Neural progenitor cell (in vitro differentiated cells): ENCODE data around the gene ZNF512. TPM values are rescaled to one million over a fixed set of nuclear protein-coding genes. Genes with fewer than 3 reads are reported as not detected.
"Not testable (repeated sequence)": the region's sequence is repeated elsewhere in the genome, so short reads cannot be mapped to it uniquely, and the experiment has no call there.

Source experiments
- DNase-seq: peaks from one replicate; pipeline ENCODE4 v3.0.0-alpha.2; 2016; ENCODE audit warnings: low spot score
- H2AFZ ChIP-seq: fragments of 200-600 bp; sonication (generic); replicated peaks from 2 replicates; pipeline ENCODE4 v1.6.1; 2016; ENCODE audit warnings: antibody characterized with exemption
- H3F3A ChIP-seq: fragments of 200-600 bp; sonication (generic); 2 replicates; pipeline ENCODE4 v1.6.1; 2016; ENCODE audit warnings: antibody characterized with exemption, low read depth
- H3K27ac ChIP-seq: fragments of 200-600 bp; sonication (generic); 2 replicates; pipeline ENCODE4 v1.5.1; 2016; ENCODE audit warnings: mild to moderate bottlenecking
- H3K27me3 ChIP-seq: fragments of 200-600 bp; sonication (generic); 2 replicates; pipeline ENCODE4 v1.6.1; 2016; ENCODE audit warnings: mild to moderate bottlenecking, moderate library complexity
- H3K36me3 ChIP-seq: fragments of 200-600 bp; sonication (generic); 2 replicates; pipeline ENCODE4 v1.5.1; 2016
- H3K4me1 ChIP-seq: fragments of 200-600 bp; sonication (generic); 2 replicates; pipeline ENCODE4 v1.6.1; 2016; ENCODE audit warnings: mixed run types
- H3K4me2 ChIP-seq: fragments of 200-600 bp; sonication (generic); 2 replicates; pipeline ENCODE4 v1.6.1; 2016
- H3K4me3 ChIP-seq: fragments of 200-600 bp; sonication (generic); 2 replicates; pipeline ENCODE4 v1.5.1; 2016
- H3K79me2 ChIP-seq: fragments of 200-600 bp; sonication (generic); 2 replicates; pipeline ENCODE4 v1.6.1; 2016; ENCODE audit warnings: low read depth
- H3K9ac ChIP-seq: fragments of 200-600 bp; sonication (generic); 2 replicates; pipeline ENCODE4 v1.6.1; 2016
- H3K9me3 ChIP-seq: fragments of 200-600 bp; sonication (generic); 2 replicates; pipeline ENCODE4 v1.5.1; 2016; ENCODE audit warnings: low read depth
- H4K20me1 ChIP-seq: fragments of 200-600 bp; sonication (generic); 2 replicates; pipeline ENCODE4 v1.6.1; 2016; ENCODE audit warnings: low read depth
- H3K27ac Mint-ChIP-seq: 3 replicates; pipeline ENCODE4 v1.8.0; 2021; ENCODE audit warnings: mixed read lengths
- H3K27me3 Mint-ChIP-seq: 2 replicates; pipeline ENCODE4 v1.8.0; 2022; ENCODE audit warnings: low read depth, mild to moderate bottlenecking, inconsistent platforms, moderate library complexity, mixed read lengths; ENCODE audit not compliant: insufficient read depth
- H3K36me3 Mint-ChIP-seq: 3 replicates; pipeline ENCODE4 v1.8.0; 2021; ENCODE audit warnings: mixed read lengths
- H3K4me1 Mint-ChIP-seq: 3 replicates; pipeline ENCODE4 v1.8.0; 2021; ENCODE audit warnings: mixed read lengths
- H3K4me3 Mint-ChIP-seq: 3 replicates; pipeline ENCODE4 v1.8.0; 2021; ENCODE audit warnings: mild to moderate bottlenecking, moderate library complexity, mixed read lengths
- H3K9me3 Mint-ChIP-seq: 3 replicates; pipeline ENCODE4 v1.8.0; 2020; ENCODE audit warnings: mixed read lengths
- EZH2 ChIP-seq: fragments of 200-600 bp; sonication (generic); IDR thresholded peaks from 2 replicates; pipeline ENCODE4 v1.6.1; 2017; ENCODE audit warnings: antibody characterized with exemption, mild to moderate bottlenecking, moderate library complexity
- EZH2phosphoT487 ChIP-seq: fragments of 200-600 bp; sonication (generic); IDR thresholded peaks from 2 replicates; pipeline ENCODE4 v1.6.1; 2017; ENCODE audit warnings: antibody characterized with exemption
- total RNA-seq: library from RNA; depleted of rRNA; stranded (reverse); fragments of >200 nt; gene quantifications from 2 replicates; pipeline ENCODE4 v1.2.3, GENCODE V29; 2015; ENCODE audit warnings: low replicate concordance
- TF ChIP-seq, protein P1 (sequence below): fragments of 200-600 bp; sonication (generic); IDR thresholded peaks from 2 replicates; pipeline ENCODE4 v1.5.1; 2017; ENCODE audit warnings: antibody characterized with exemption, mild to moderate bottlenecking

Gene ZNF512
- total RNA-seq, 1 donor from 2014 or later: 106 TPM

DNA sequence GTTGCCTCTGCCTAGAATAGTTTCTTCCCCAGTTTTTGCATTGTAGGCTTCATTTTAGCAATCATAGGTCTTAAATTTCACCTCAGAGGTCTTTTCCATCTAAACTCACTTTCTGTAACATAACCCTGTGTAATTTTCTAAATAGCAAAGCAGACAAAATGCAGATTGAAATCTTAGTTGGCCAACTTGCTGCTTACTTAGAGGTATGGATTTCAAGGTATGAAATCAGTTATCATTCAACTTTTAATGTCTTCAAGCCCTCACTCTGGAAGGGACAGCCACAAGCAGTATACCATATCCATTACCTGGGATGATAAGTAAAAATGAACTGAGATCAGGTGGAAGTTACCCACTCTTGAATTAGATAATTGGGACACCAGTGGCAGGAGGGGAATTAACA lies 42.1 kb downstream of the ZNF512 start:
- Mint-ChIP-seq H3K4me1 (peaks cover 9% of the 10 kb centered on the region), H3K4me3 (no peak overlapping the region), H3K27ac (no peak overlapping the region)

DNA sequence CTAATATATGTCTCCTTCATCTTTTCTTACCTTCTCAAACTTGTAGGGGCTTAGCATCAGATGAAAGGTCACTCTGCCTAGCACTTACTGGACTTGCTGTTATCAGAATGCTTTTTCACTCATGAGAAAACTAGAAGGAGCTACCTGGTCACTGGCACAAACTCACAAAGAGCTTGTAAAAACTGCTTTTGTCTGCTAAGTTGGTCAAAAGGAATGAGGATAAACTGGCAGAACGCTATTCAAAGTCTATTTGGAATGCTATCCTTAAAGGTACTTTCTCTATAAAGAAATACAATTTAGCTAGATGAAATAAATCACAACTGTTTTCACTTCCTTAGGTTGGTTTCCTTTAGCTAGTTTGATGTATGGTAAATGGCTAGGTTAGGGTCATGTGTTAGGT lies 43.5 kb downstream of the ZNF512 start:
- H3K4me1 Mint-ChIP-seq, H3F3A ChIP-seq, H2AFZ ChIP-seq, H3K9ac ChIP-seq, H3K9me3 Mint-ChIP-seq, H3K27me3 ChIP-seq, H3K9me3 ChIP-seq, H3K4me2 ChIP-seq, H3K27ac Mint-ChIP-seq, H3K4me1 ChIP-seq, H4K20me1 ChIP-seq, DNase-seq, H3K36me3 ChIP-seq, H3K4me3 Mint-ChIP-seq, H3K27me3 Mint-ChIP-seq, H3K27ac ChIP-seq, H3K4me3 ChIP-seq: not testable (repeated sequence)
- peaks cover 11% of the 10 kb centered on the region for H3K36me3 Mint-ChIP-seq
- peaks cover 10% of the 10 kb centered on the region for H3K79me2 ChIP-seq

More for the DNA sequence above, 42.1 kb downstream of the ZNF512 start:
- no peak overlapping the region for H2AFZ ChIP-seq
- peaks cover 10% of the 10 kb centered on the region for H3F3A ChIP-seq
- peaks cover 8% of the 10 kb centered on the region for H3K79me2 ChIP-seq
- no peaks in the 10 kb centered on the region for H3K27me3 Mint-ChIP-seq
- H3K4me3 ChIP-seq: no peak overlapping the region
- DNase-seq: no peak
- no peaks in the 10 kb centered on the region for H3K9me3 ChIP-seq
- no peaks in the 10 kb centered on the region for H3K4me1 ChIP-seq
- no peak overlapping the region for H3K4me2 ChIP-seq
- no peaks in the 10 kb centered on the region for H4K20me1 ChIP-seq
- no peaks in the 10 kb centered on the region for H3K9me3 Mint-ChIP-seq
- no peak overlapping the region for H3K9ac ChIP-seq
- no peak for TF ChIP-seq EZH2
- no peak for TF ChIP-seq EZH2phosphoT487
- TF ChIP-seq, protein P1, sequence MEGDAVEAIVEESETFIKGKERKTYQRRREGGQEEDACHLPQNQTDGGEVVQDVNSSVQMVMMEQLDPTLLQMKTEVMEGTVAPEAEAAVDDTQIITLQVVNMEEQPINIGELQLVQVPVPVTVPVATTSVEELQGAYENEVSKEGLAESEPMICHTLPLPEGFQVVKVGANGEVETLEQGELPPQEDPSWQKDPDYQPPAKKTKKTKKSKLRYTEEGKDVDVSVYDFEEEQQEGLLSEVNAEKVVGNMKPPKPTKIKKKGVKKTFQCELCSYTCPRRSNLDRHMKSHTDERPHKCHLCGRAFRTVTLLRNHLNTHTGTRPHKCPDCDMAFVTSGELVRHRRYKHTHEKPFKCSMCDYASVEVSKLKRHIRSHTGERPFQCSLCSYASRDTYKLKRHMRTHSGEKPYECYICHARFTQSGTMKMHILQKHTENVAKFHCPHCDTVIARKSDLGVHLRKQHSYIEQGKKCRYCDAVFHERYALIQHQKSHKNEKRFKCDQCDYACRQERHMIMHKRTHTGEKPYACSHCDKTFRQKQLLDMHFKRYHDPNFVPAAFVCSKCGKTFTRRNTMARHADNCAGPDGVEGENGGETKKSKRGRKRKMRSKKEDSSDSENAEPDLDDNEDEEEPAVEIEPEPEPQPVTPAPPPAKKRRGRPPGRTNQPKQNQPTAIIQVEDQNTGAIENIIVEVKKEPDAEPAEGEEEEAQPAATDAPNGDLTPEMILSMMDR: no peak
- no peaks in the 10 kb centered on the region for H3K27me3 ChIP-seq
- peaks cover 11% of the 10 kb centered on the region for H3K36me3 Mint-ChIP-seq
- H3K36me3 ChIP-seq: no peaks in the 10 kb centered on the region
- no peak overlapping the region for H3K27ac ChIP-seq

DNA sequence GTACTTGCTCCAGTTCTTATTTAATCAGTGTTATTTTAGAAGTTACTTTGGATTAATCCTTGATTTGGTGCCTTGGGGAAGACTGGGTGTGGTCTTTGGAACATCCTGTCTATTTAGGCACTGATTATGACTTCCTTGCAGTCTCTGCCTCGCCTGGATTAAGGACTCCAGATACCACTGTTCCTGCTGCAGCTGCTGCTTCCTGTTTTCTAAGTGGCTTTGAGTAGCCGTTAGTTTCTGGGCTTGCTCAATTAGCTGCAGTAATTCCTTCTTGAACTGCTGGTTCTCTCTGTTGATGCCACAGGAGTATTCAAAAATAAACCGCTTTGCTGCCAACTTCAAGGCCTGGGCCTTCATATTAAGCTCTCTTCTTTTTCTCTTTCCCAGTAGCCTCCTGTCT lies 44.1 kb downstream of the ZNF512 start:
- H3K36me3 ChIP-seq, H3K4me3 ChIP-seq, H3K27ac Mint-ChIP-seq, DNase-seq, H3K9me3 ChIP-seq, H3F3A ChIP-seq, H3K4me3 Mint-ChIP-seq, H4K20me1 ChIP-seq, H3K4me1 Mint-ChIP-seq, H3K4me1 ChIP-seq, H2AFZ ChIP-seq, H3K27me3 Mint-ChIP-seq, H3K27me3 ChIP-seq, H3K9me3 Mint-ChIP-seq, H3K9ac ChIP-seq, H3K4me2 ChIP-seq, H3K27ac ChIP-seq: not testable (repeated sequence)
- peaks cover 10% of the 10 kb centered on the region for H3K36me3 Mint-ChIP-seq
- peaks cover 10% of the 10 kb centered on the region for H3K79me2 ChIP-seq

DNA sequence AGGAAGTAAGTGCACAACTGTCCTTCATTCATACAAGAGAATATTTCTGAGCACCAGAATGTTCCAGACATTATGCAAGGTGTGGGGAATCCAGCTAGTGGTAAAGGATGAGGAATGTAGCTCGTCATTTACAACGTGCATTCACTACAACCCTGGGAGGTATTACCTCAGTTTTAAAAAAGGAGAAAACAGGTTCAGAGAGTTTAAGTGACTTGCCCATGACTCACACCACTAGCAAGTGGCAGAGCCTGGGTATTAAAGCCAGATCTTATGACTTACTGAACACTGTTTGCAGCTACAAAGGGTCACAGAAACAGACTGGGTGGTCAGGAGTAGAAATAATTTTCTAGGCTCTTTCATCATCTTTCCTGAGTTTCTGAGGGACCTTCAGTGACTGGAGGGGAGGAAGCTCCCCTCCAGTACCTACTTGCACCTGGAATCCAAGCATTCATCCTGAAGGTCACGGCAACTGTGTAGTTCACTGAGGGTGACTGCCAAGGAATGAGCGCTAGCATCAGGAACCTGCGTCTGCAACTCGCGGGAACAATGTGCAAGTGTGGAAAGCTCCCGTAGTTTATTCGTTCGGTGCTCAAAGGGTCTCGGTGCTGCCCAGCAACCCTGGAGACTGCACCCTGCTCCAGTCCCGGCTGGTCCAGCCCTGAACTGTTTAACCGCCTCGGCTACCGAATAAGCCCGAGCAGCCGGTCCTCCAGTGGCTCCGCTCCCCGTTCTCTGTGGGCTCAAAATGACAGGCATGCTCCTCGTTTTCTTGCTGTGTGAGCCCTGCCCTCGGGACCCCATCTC lies 45.3 kb downstream of the ZNF512 start:
- H3K27ac ChIP-seq: no peak overlapping the region
- Mint-ChIP-seq H3K4me3 (no peak overlapping the region), H3K27me3 (no peaks in the 10 kb centered on the region), H3K36me3 (peaks cover 13% of the 10 kb centered on the region), H3K9me3 (no peaks in the 10 kb centered on the region), H3K27ac (no peak overlapping the region), H3K4me1 (peaks cover 9% of the 10 kb centered on the region)
- peaks cover 10% of the 10 kb centered on the region for H3F3A ChIP-seq
- no peaks in the 10 kb centered on the region for H3K36me3 ChIP-seq
- no peaks in the 10 kb centered on the region for H3K9me3 ChIP-seq
- TF ChIP-seq EZH2: no peak
- no peak for TF ChIP-seq EZH2phosphoT487
- TF ChIP-seq, protein P1: no peak
- no peaks in the 10 kb centered on the region for H3K27me3 ChIP-seq
- H3K4me3 ChIP-seq: peak overlapping the region; percentile 74
- no peaks in the 10 kb centered on the region for H4K20me1 ChIP-seq
- peaks cover 10% of the 10 kb centered on the region for H3K79me2 ChIP-seq
- peak overlapping the region; percentile 87 for H3K4me2 ChIP-seq
- H2AFZ ChIP-seq: peak overlapping the region; percentile 74
- H3K4me1 ChIP-seq: no peaks in the 10 kb centered on the region
- peak overlapping the region; percentile 71 for H3K9ac ChIP-seq
- DNase-seq: peak; percentile 45
